Inflammatory macrophage treated with lipopolysaccharide for 4 hours (primary cell): ENCODE measurements around the gene ZMYM5.
A peak's percentile ranks its signal among the peaks of the same experiment; 100 is the strongest.
"Not testable (repeated sequence)": the region's sequence is repeated elsewhere in the genome, so short reads cannot be mapped to it uniquely, and the experiment has no call there.

Experiments used
- DNase-seq: peaks from one replicate; pipeline ENCODE4 v3.0.0-alpha.2; 2020

ZMYM5 gene

GRCh38 chr13:19818223-19818842, 45.1 kb downstream of the ZMYM5 start:
- DNase-seq: peak; percentile 9

GRCh38 chr13:19817510-19818158, 45.8 kb downstream of the ZMYM5 start:
- DNase-seq: no peak

- no peak for DNase-seq
These were observed 46.3 kb downstream of the ZMYM5 start for GRCh38 chr13:19817106-19817505.

- DNase-seq: not testable (repeated sequence)
These were observed 47.6 kb downstream of the ZMYM5 start for GRCh38 chr13:19815842-19816241.

GRCh38 chr13:19810996-19811881, 52.2 kb downstream of the ZMYM5 start:
- no peak for DNase-seq

- DNase-seq: no peak
These were observed 53.3 kb downstream of the ZMYM5 start for GRCh38 chr13:19810151-19810550.

GRCh38 chr13:19805765-19806164, 57.7 kb downstream of the ZMYM5 start:
- no peak for DNase-seq

- DNase-seq: no peak
These were observed 67.5 kb downstream of the ZMYM5 start for GRCh38 chr13:19795956-19796355.

GRCh38 chr13:19794631-19795030, 68.8 kb downstream of the ZMYM5 start:
- DNase-seq: no peak

- DNase-seq: no peak
These were observed 71.4 kb downstream of the ZMYM5 start for GRCh38 chr13:19791953-19792537.

- peak; percentile 96 for DNase-seq
These were observed 80.4 kb downstream of the ZMYM5 start, which contains the start of gene PSPC1 for GRCh38 chr13:19782727-19783682. TSS of gene PSPC1 (minus strand) at chr13:19782945. CDS start at chr13:19782757, 188 bp downstream.

GRCh38 chr13:19782049-19782726, 81.3 kb downstream of the ZMYM5 start:
- peak; percentile 72 for DNase-seq

- DNase-seq: no peak
These were observed 81.9 kb downstream of the ZMYM5 start for GRCh38 chr13:19781526-19781925.

- DNase-seq: not testable (repeated sequence)
These were observed 82.6 kb downstream of the ZMYM5 start for GRCh38 chr13:19780753-19781418.
